Caki2 (cell line): Measurements from ENCODE around the gene KCNG3. TPM values are rescaled to one million over a fixed set of nuclear protein-coding genes. Genes with fewer than 3 reads are reported as not detected.
A peak's percentile ranks its signal among the peaks of the same experiment; 100 is the strongest.

ENCODE experiments used
- DNase-seq: peaks from one replicate; pipeline ENCODE4 v3.0.0-alpha.2; 2015; ENCODE audit warnings: low read depth
- in situ Hi-C: cut with HindIII; loops from 2 replicates; pipeline ENCODE4 v1.10.0; 2016; ENCODE audit warnings: low sequenced_read_pairs, low pct_unique_long_range_greater_than_20kb, mixed read lengths
- total RNA-seq: library from RNA; depleted of rRNA; stranded (reverse); fragments of >200 nt; shearing (Covaris generic); gene quantifications from 2 replicates; pipeline ENCODE4 v1.2.3, GENCODE V29; 2014; ENCODE audit warnings: low replicate concordance; rRNA removed

KCNG3 gene
- 0.51 and 1.9 TPM in 2 replicates for total RNA-seq

GRCh38 chr2:42493468-42494354, at the start of gene KCNG3:
Gene KCNG3, minus strand, starts transcription at chr2:42493982. Its CDS starts 481 bp downstream, at chr2:42493501.
- DNase-seq = peak; percentile 74

GRCh38 chr2:42542871-42543270, 49.1 kb upstream of the KCNG3 start:
- DNase-seq = no peak
- in situ Hi-C loops = no loop called here

More at GRCh38 chr2:42493468-42494354, at the start of gene KCNG3:
- in situ Hi-C loops = no loop called here

GRCh38 chr2:42537493-42537892, 43.7 kb upstream of the KCNG3 start:
- in situ Hi-C loops = no loop called here
- no peak for DNase-seq

- DNase-seq = no peak
- in situ Hi-C loops = no loop called here
Measured at GRCh38 chr2:42532397-42532796, 38.6 kb upstream of the KCNG3 start.

GRCh38 chr2:42523341-42523740, 29.6 kb upstream of the KCNG3 start:
- in situ Hi-C loops = no loop called here
- DNase-seq = no peak

- in situ Hi-C loops = no loop called here
- DNase-seq = no peak
Measured at GRCh38 chr2:42522035-42522434, 28.3 kb upstream of the KCNG3 start.

- in situ Hi-C loops = no loop called here
Measured at GRCh38 chr2:42519624-42520023, 25.8 kb upstream of the KCNG3 start.

GRCh38 chr2:42516418-42516901, 22.7 kb upstream of the KCNG3 start:
- DNase-seq = no peak
- in situ Hi-C loops = no loop called here

More at GRCh38 chr2:42519624-42520023, 25.8 kb upstream of the KCNG3 start:
- DNase-seq = no peak

GRCh38 chr2:42513252-42513918, 19.6 kb upstream of the KCNG3 start:
- DNase-seq = peak; percentile 18
- in situ Hi-C loops = no loop called here

- no peak for DNase-seq
Measured at GRCh38 chr2:42510608-42511243, 16.9 kb upstream of the KCNG3 start.

GRCh38 chr2:42510191-42510590, 16.4 kb upstream of the KCNG3 start:
- no peak for DNase-seq
- in situ Hi-C loops = no loop called here

More at GRCh38 chr2:42510608-42511243, 16.9 kb upstream of the KCNG3 start:
- in situ Hi-C loops = no loop called here

- no peak for DNase-seq
- in situ Hi-C loops = no loop called here
Measured at GRCh38 chr2:42504364-42505230, 10.8 kb upstream of the KCNG3 start.

GRCh38 chr2:42503291-42503690, 9.5 kb upstream of the KCNG3 start:
- DNase-seq = no peak
- in situ Hi-C loops = no loop called here

GRCh38 chr2:42498497-42498896, 4.7 kb upstream of the KCNG3 start:
- DNase-seq = no peak
- in situ Hi-C loops = no loop called here

- in situ Hi-C loops = no loop called here
- DNase-seq = no peak
Measured at GRCh38 chr2:42495611-42496010, 1.8 kb upstream of the KCNG3 start.

- DNase-seq = no peak
- in situ Hi-C loops = no loop called here
Measured at GRCh38 chr2:42495234-42495581, 1.4 kb upstream of the KCNG3 start.

GRCh38 chr2:42494355-42495233, 812 bp upstream of the KCNG3 start:
- in situ Hi-C loops = no loop called here
- peak; percentile 84 for DNase-seq
